ENCODE results near the gene RNASEH1.

RNASEH1 gene

DNA sequence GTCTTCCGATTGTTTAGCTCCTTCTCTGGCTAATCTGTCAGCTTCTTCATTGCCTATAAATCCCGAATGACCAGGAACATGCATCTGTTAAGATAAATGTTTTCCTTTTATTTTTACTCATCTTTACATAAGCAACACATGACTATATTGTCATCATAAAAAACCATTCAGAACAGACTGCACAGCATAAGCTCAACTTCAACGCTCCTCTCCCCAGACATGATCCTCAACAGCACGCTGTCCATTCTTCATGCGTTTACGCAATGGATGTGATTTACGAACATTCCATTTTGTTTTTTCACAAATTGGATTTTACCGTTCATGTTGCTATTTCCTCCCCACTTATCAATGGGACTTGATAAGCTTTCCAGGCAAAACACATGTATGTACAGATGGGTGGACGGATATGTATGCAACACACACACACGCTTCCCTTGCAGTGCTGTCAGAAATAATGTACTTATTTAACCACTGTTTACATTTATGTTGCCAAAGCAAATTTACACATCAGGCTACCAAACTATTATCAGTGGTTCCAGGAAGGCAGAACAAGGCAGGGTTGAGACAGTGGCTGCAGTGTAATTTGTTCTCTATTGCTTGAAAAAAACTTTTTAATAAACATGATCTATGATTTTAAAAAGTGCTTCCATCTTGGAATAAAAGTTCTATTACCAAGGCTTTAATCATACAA, 12.2 kb downstream of the RNASEH1 start:
- no peak for DNase-seq

DNA sequence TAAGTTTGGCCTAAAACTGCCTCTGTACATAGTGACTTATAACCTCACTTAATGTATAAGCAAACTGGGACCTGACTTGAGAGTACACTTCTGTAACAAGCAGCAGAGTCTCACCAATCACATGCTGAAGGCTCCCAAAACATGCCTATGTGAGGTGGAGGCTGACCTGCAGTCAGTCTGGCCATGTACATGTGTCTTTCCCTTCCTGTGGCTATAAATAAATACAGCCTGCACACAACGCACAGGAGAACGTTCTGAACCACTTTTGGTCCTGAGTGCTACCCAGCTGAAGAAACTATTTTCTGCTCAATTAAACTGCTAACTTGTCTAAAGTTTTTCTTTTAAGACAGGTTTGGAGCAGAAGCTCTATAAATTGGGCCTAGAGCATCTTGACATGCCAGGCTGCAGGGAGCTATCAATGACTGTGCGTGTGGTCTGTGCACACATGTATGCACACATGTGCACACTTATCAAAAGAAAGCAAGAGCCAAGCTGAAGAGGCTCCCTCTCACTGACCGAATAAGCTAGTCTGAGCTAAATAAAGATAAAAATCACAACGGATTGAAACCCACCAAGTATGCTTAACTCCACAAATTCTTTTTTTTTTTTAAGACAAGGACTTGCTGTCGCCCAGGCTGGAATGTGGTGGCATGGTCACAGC, 15.0 kb downstream of the RNASEH1 start:
- no peak for DNase-seq

DNA sequence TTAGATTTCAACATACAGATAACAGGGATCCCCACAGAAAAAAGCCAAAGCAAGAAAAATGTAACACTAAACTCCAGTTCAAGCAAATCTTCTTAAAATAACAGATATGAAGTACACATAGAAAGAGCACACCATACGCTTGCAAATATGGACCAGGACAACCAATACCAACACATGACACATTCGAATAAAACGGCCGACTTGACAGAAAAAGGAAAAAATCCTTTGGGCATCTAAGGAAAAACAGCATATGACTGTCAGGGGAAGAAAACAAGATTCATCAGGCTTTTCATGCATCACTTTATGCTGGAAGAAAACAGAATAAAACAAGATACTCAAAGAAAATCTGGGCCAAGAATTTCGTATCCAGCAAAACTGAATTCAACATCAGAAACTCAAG, 16.0 kb downstream of the RNASEH1 start:
- no peak for DNase-seq

DNA sequence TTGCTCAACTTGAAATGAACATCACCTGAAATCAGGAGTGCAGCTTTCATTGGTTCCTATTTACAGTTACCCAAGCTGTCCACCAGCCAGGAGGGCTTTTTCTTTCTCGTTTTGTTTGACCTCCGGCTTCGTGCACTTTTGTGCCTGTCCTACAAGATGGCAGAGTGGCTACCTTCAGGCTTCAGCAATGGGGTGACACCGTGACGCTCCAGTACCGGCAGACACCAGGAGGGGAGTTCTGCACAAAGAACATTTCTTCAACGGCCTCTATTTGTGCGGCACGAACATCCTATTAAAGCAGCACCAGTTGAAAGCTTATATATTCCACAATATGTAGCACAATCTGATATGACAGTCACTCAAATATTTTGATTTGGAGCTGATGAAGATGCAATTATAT, 18.3 kb downstream of the RNASEH1 start:
- peak; percentile 22 for DNase-seq

DNA sequence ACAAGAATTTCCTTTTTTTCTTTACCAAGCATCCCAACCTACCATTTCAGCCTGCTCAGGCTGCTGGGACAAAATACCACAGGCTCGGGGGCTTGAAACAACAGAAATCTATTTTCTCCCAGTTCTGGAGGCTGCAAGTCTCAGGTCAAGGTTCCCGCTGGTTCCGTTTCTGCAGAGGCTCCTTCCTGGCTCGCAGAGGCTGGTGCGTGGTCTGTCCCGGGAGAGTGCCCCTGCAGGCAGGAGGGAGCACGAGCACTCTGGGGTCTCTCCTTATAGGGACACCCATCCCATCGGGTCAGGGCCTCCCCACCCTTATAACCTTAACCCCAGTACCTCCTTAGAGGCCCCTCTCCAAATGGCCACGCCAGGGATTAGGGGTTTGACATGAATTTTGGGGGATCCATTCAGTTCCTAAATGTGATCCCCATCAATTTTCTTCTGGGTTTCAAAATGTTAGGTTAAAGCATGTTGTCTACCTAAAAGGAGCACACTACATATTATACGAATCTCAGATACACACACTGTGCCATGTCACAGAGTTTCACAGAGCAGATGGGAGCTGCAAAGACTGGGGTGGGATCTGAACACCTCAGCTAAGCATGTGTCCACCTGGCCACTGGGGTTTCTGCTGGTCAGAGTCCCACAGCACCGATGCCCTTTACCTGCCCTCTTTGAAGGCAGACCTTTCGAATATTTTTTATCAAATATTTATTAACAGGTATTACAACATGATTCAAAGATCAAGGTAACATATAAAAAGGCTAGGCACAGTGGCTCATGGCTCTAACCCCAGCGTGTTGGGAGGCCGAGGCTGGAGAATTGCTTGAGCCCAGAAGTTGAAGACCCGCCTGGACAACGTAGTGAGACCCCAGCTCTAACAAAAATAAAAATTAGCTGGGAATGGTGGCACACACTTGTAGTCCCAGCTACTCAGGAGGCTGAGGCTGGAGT, 21.2 kb downstream of the RNASEH1 start:
- peak; percentile 76 for DNase-seq

DNA sequence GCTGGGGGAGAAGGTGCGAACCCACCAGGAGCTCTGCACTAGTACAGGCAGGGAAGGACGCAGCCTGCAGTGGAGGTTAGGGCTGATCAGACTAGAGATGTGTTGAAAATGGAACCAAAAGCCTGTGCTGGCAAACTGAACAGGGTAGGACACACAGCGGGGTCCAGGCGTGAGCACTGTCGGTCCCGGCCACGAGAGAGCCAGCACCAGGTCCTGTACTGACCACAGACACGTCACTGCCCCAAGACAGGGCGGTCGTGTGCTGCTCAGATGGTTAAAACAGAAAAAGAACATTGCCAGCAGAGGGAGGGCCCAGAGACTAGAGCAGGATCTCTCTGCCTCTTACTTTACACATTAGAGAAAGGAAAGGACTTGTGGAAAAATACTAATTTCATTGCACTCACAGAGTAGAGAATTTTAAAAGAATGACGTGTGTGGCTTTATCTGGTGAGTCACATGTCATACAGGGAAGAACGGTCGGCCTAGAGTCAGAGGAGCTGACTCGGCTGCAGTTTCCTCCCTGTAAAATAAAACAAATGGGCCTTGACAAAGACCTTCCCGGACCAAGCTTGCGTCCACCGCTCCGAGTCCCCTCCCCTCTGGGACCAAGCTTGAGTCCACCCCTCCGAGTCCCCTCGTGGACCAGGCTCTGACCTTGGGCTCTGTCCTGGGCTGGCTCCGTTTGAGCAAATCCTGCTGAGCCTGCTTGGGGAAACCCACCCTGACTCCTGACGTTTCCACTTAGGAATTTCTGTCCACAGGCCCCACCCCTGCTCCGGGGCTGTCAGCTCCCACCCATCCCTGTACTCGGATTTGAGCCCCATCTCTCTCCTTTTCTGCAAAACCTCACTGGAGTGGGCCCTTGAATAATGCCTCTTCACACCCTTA, 22.1 kb downstream of the RNASEH1 start:
- peak; percentile 66 for DNase-seq

DNA sequence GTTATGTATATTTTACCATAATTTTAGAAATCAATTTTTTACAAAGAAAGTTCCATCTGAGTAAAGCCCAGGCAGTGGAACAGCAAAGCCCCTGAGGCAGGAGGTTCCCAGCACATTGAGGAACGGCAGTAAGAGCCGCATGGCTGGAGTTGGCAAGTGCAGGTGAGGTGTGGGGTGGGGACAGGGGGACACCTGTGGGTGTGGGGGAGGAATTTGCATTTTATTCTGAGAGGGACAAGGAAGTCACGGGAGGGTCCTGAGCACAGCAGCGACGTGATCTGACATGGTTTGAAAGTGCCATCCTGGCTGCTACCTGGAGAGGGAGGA, 22.7 kb downstream of the RNASEH1 start:
- no peak for DNase-seq

DNA sequence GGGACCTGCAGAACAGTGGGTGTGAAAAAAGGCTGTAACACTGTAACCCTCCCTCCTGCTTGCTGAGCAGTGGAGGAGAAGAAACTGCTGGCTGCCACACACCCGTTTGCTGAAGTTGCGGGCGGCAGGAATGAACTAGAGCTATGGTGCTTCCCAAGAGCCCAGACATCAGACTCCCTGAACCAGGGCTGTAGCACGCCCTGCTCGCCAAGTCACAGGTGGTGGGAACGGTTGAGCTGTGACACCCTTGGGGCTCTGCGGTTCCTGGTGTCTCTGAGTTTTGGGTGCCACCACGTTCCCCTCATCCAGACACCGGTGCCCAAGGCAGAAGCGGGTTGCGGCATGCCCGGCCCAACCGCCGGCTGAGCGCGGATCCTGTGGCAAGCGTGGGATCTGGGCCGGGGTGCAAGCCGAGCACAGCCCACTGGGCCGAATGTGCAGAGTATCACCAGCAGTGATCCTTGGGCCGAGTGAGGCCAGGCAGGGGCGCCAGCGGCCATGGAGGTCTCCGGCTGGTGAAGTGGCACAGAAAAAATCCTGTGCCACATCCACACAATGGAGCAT, 23.8 kb downstream of the RNASEH1 start:
- no peak for DNase-seq

DNA sequence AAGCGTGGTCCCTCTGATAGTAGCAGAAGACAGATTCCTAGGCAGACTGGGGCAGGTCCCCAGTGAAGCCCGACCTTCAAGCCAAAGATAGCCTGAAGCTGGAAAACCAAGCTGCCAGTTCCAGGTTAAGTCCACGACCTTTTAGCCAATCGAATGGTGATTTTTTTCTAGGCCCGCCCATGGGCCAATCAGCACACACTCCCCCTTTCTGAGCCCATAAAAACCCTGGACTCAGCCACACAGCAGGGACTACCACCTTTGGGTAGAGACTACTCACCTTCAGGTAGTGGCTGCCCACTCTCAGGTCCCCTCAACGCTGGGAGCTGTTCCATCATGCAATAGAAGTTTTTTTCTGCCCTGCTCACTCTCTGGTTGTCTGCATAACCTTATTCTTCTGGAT, 24.3 kb downstream of the RNASEH1 start:
- no peak for DNase-seq

DNA sequence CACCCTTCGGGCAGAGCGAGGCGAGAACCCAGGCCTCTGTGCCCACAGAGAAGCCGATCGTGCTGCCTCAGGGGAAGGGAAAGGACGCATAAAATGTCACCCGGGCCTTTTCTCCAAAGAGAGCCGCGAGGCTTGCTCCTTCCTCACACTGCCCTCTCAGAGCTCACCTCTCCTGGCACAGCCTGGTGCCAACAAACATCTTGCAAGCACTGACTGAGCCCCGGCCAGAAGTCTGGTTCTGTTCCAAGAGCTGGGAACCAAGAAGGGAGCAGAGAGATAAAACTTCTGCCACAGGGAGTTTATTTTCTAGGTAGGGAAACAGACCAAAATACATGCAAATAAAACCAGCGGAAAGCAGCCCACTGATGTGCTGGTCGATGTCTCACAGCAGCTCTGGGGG, 25.2 kb downstream of the RNASEH1 start:
- no peak for DNase-seq

DNA sequence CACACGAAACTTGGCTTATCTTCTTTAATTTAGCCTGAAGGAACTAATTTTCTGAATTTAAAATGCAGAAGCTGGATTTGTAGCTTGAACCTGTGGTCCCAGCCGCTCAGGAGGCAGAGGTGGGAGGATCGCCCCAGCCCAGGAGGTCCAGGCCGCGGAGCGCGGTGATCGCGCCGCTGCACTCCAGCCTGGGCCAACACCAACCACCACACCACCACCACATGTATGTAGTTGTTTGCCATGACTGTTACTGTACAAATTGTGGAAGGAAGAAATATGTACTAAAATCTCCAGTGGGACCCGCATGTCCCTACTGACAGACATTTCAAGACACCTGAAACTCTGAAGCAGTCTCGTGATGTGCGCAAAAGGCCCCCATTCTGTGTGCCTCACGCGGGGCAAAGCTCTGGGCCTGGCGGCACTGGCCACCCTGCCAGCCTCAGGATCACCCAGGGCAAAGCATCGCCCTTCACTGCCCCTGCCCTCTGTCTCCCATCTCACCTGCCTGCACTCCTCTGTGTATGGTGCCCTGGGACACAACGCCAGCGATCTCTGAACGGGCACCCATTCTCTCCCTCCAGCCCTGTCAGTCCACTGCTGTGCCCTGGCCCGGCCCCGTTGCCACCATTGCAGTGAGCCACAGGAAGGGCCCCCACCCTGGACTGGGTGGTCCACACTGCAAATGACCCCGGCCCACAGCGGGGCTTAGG, 28.7 kb downstream of the RNASEH1 start:
- DNase-seq = no peak

DNA sequence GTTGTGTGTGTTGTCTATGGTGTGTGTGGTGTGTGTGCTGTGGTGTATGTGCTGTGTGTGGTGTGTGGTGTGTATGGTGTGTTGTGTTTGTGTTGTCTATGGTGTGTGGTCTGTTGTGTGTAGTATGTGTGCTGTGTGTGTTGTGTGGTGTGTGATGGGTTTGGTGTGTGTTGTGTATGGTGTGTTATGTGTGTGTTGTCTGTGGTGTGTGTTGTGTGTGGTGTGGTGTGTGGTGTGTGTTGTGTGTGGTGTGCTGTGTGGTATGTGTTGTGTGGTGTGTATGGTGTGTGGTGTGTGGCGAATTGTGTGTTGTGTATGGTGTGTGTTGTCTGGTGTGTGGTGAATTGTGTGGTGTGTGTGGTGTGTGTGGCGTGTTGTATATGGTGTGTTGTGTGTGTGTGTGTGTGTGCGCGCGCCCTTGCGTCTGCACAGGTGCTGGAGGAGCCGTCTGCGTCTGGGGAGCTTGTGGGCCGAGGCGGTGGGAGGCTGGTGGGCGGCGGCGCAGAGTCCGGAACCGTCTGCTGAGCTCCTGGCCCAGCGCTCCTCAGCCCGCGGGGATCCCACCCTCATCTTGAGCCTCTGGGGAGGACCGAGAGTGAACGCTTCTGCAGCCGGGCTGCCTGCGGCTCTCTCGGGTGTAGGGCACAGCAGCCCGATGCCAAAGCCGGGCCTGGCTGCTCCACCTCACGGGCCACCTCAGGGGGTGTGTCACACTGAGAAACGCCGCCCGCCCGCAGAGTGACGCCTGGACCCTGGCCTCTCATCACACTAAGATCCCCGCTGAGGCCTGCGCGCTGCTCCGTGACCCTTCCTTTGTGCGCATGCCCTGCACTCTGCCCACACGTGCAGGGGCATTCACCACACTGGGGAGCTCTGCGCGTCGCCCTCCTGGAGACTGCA, 30.0 kb downstream of the RNASEH1 start:
- DNase-seq = no peak

DNA sequence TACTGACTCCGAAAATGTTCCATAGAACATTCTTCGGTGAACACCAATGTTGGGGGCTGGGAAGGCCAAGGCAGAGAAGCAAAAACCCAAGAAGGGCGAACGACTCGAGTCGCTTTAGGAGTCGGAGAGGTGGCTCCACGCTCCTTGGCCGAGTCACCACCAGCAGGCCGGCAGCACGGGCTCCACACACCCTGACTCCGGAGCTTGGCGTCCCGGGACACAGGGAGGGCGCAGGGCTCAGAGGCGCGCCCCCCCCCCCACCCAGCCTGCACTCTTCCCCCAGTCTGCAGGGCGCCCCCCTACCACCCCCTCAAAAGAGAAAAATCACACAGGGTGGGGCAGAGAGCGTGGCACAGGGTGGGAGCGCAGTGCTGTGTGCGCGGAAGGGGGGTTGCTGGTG, 31.3 kb downstream of the RNASEH1 start:
- DNase-seq = no peak

DNA sequence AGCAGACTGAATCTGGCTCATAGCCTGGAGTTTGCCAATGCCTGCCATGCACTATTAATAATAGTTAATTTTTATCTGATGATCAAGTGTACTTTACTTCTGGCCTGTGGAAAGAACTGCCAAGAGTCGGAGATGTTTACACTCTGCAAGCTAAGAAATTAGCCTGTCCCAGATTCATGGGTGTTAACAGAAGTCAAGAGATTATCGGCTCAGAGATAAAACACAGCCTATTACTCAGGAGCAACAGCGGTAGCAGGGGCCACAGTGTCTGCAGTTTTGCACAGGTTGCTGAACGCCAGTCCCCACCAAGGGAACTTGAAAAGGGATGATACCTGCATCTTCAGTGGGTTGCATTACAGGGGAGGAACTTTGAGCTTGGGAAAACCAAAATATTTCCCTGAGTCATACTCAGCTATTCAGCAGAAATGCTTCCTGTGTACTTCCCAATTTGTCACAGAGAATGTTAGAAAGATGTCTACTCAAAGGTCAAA, 34.5 kb downstream of the RNASEH1 start:
- no peak for DNase-seq

DNA sequence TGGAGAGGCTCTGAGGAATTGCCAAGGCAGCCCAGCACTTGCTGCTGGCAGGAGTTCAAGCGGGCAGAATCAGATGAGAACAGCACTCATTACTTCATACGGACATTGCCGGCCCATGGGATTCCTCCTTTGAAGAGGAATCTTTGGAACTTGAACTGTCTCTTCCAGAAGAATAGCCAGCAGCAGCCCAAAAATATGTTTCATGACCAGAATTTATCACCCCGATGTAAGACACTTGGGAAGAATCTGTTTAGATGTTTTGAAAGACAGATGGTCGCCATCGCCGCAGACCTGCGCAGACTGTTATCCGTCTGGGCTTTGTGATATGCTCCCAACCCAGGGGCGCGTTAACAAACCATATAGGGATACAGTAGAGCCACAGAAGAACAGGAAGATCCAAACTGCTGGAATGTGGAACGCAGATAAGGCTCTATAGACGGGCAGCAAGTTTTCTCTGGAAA, 35.1 kb downstream of the RNASEH1 start:
- DNase-seq = no peak

DNA sequence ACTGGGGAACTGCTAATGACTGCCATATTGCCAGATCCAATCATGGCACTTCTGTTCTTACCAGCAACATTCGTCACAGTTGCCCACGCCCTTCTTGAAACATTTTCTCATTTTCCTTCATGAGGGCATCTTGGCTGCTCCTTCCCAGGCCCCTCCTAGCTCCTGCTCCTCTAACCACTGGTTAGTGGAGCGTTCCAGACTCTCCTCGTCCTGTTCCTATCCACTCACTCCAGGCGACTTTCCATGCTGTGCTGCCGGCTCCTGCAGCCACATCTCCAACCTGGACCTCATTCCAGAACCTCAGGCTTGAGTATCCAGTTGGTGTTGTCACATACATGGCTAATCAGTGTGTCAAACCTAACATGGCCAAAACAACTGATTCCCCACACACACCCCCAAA, 37.5 kb downstream of the RNASEH1 start:
- no peak for DNase-seq

DNA sequence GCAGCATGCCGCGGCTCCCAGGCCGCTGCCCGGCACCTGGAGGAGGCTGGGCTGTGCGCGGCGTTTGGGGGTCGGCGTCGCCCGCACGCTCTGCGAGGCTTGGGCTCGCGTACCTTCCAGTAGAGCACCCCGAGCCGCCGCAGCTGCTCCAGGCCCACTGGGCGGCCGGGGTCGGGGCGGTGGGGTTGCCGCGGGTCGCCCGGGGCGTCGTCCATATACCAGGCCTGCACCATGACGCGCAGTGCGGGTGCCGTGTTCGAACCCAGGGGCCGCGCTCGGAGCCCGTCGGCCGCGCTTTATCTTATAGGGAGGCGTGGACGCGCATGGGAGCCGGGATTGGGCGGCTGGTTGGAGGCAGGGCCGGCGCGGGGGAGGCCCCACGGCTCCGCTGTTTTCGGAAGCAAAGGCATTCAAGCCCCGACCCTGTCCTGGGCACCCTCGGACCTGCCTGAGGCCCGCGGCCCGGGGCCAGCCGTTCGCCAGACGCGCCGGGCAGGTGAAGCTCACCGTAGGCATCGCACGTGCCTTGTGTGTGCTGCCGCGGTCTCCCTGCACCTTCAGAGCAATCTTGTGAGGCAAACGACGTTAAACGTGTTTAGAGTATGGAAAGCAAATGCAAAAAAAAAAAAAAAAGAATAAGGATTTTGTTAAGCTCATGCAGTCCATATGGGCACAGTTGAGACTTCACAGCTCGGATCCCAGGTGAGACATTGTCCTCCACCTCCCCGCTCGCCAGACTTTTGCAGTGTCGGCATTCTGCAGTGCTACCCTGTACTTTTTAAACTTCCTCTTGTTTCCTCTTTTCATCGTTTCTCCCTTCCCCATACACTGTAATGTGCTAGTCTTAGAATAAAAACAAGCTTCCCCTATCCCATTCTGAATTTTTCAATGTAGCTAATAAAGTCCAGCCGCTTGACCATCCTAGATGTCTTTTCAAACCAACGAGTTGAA, 38.6 kb downstream of the RNASEH1 start, which contains the start of gene ADI1:
Gene ADI1, minus strand, starts transcription at position 277 of the 951 bp plus-strand sequence. Its CDS starts 44 bp downstream, at position 233.
- peak; percentile 94 for DNase-seq

DNA sequence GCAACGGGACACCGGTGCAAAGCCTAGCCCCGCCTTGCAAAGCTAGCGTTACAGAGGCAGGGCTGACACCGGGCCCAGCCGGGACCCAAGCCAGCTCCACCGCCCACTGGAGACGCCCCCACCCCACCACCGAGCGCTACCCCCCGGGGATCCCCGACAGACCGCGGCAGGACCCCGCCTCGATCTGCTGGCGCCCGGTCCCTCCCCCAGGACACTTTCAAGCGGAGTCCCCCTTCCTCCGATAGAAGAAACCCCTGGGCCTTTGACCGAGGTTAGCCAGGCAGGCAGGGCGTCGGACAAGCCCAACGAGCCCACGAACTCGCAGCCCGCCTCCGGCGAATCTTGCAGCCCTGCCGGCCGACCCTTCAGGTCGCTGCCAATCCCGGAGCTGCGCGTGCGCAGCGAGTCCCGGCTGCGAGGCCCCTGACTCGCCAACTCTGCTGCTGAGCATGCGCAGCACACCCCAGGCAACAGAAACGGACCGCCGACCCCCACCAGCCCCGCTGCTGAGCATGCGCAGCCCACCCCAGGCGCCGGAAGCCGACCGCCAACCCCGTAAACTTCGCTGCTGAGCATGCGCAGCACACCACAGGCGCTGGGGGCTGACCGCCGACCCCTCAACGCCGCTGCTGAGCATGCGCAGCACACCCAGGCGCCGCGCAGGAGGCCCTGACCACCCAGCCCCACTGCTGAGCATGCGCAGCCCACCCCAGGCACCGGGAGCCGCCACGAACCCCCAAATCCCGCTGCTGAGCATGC, 39.5 kb downstream of the RNASEH1 start:
- peak; percentile 99 for DNase-seq
